ENCODE results near the gene SCUBE1.

- no peak for TF ChIP-seq POLR2A (IDR thresholded peaks at IDR 0.05; ENCODE audit: low read depth, low read length)
- TF ChIP-seq CTCF (IDR thresholded peaks at IDR 0.05; ENCODE audit: extremely low read depth in 1 of 2, insufficient read depth in 1 of 2, low read depth in 1 of 2, low read length in 2 of 2): no peak
- no peak for TF ChIP-seq EZH2 (IDR thresholded peaks at IDR 0.05; ENCODE audit: borderline replicate concordance, low read depth, low read length, severe bottlenecking)
- TF ChIP-seq POLR2AphosphoS5 (IDR thresholded peaks at IDR 0.05; ENCODE audit: insufficient read depth, low read depth, low read length): no peak
- TF ChIP-seq, protein P1, sequence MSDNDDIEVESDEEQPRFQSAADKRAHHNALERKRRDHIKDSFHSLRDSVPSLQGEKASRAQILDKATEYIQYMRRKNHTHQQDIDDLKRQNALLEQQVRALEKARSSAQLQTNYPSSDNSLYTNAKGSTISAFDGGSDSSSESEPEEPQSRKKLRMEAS (IDR thresholded peaks at IDR 0.05; ENCODE audit: insufficient read depth, insufficient read length): no peak
Measured at GRCh38 chr22:43209971-43210370, 133.2 kb downstream of the SCUBE1 start.

Data from endothelial cell of umbilical vein (primary cell).